NCI-H128 (cell line): Measurements from ENCODE around the gene FRMPD4.
"Not testable (repeated sequence)": the region's sequence is repeated elsewhere in the genome, so short reads cannot be mapped to it uniquely, and the experiment has no call there.

Experiments
- DNase-seq: peaks from one replicate; lab custom pipeline; 2025; ENCODE audit not compliant: unreplicated experiment; lab: John Stamatoyannopoulos, UW

Gene FRMPD4

DNA sequence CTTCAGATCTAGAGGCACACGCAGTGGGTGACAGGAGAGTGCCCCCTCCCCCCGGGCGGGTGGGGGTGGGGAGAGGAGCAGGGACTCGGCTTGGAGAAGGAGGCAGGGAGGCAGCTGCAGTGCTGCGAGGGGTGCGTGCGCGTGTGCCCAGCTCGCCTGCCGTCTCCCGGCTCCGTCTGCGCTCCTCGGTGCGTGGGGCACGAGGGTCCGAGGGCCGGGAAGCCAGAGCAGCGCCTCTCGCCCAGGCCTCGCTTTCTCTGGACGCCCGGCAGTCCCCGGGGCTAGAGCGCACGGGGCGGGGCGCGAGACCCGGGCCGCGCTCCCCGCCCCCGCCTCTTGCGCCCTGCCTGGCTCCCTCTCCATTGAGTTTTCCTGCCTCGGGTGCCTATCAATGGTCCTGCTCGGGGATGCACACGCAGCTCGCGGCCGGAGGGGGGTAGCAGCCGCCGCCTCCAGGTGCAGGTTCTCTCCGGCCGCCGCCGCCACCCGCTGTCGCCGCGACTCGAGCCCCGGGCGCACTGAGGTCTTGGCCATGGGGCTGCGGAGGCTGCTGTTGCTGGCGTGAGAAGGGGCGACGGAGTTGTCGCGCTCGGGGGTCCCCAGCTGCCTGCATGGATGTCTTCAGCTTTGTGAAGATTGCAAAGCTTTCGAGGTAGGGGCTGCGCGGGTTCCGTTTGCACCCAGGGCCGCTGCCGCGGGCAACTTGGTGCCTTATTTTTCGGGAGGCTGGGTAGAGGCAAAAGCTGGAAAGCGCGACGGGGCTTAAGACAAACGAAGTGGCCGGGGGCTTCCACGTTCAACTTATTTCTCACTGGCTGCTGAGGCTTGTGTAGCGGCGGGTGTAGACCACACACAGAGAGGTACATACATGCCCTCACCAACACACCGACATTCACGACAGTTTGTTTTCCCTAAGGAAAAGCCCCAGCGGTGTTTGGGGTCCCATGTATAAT is at the start of gene FRMPD4:
Gene FRMPD4, plus strand, starts transcription at position 113 of the 953 bp plus-strand sequence. Its CDS starts 499 bp downstream, at position 612.
- no peak for DNase-seq

DNA sequence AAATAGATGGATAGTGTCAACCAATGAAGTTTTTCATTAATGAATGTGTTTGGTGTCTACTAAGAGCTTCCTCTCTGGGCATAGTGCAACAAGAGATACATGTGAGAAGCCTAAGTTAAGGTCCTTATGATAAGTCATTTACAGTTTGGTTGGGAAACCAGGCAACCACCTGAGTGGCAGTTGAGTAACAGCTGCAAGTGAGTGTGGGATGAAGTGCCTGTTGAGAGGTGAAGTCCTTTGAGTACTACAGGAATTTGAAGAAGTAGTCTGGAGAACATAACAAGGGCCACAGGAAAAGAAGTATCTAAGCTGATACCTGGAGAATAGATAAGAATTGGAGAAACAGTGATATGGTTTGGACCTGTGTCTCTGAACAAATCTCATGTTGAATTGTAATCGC is 48.5 kb upstream of the FRMPD4 start:
- DNase-seq = no peak

DNA sequence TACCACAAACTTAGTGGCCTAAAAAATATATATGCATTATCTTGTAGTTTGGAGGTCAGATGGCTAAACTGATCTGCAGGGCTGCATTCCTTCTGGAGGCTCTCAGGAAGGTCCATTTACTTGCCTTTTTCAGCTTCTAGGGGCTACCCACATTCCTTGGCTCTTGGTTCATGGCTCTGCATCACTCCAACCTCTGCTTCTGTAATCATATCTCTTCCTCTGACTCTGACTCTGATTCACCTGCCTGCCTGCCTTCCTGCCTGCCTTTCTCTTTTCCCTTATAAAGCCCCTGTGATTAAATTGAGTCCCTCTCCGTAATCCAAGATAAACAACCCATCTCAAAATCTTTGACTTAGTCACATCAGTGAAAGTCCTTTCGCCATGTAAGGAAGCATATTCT is 25.0 kb upstream of the FRMPD4 start:
- DNase-seq = no peak

- DNase-seq = no peak
These were observed 22.9 kb upstream of the FRMPD4 start for GRCh38 chrX:12115377-12115776.

- DNase-seq = no peak
These were observed 20.1 kb upstream of the FRMPD4 start for GRCh38 chrX:12118134-12118533.

GRCh38 chrX:12128017-12128416 is 10.3 kb upstream of the FRMPD4 start:
- DNase-seq = no peak

- DNase-seq = no peak
These were observed 317 bp upstream of the FRMPD4 start for GRCh38 chrX:12137951-12138360.

DNA sequence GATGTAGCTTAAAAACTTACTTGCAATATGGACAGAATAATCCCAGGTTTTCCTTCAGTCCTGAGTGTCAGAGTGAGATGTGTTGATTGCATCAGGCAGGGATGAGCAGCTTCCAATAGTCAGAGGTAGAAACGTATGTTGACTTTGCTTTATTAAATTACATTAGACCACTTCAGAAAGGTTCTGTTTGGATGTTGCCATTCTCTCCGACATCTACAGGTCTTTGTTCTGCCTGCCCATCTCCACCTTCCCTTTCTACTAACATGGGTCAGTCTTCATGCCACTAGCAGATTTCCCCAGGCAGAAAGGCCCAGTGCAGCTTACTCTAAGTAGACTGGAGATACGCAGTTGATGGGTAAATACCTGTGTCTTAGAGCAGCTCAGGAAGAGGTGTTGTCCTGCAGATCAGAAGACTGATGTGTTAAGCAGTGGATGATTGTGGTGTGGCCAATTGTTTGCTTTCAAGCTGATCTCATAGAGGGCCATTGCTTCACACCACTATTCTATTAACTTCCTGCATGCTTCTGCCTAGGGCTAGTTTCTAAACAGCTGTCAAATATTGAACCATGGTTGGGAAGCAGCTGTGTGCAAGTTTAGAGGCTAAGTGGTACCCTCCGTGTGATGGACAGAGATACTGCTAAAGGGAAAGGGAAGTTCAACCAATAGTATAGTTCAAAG is 1.8 kb downstream of the FRMPD4 start:
- no peak for DNase-seq

DNA sequence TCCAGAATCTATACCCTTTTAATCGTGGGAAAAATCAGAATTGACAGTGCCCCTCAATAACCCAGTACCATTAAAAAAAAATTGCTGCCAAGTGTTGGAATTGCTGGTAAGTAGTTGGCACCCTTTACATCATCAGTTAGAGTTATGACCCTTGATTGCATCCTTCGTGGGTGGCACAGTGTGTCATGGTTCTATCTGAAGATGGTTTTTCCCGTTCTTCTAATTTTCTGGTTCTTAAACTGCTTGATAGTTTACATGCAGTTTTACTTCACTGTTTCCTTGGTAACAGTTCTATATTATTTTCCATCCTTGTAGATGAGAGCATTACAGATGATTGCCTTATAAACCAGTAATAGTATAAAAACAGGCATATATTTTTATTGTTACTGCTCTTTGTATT is 3.2 kb downstream of the FRMPD4 start:
- no peak for DNase-seq

DNA sequence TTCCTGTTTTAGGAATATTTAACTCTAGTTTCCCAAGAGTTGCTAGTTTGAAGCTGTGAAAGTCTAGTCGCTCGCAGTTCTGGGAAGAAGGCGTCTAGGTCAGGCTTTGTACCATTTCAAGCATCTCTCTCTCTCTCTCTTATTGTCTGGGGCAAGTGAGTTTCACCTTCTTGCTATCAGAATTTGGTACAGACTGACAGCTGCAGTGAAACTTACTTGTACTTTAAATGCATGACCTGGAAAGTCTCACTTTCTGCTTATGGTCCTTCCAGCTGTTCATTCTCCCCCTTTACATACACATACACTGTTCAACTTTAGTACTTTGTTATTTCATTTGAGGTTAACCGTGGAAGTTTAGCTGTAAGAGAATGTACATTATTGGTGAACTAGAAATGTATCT is 4.4 kb downstream of the FRMPD4 start:
- DNase-seq = no peak

- DNase-seq = no peak
These were observed 7.1 kb downstream of the FRMPD4 start for GRCh38 chrX:12145402-12145801.

DNA sequence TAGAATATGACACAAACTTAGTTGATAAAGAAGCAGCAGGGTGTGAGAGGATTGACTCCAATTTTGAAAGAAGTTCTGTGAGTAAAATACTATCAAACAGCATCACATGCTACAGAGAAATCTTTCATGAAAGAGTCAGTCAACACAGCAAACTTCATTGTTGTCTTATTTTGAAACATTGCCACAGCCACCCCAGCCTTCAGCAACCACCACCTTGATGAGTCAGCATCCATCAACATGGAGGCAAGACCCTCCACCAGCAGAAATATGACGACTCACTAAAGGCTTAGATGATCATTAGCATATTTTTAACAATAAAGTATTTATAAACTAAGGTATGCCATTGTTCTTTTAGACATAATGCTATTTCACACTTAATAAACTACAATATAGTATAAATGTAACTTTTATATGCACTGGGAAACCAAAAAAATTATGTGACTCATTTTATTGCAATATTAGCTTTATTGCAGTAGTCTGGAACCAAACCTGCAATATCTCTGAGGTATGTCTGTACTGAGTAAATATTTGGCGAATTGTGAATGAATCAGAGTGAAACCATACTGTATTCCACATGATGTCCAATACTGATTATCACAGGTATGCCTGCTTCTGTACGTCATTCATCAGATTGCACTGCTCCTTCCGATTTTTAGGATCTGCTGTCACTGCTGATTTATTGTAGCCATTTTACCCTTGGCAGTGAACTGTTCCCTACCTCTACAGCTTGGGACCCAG is 11.6 kb downstream of the FRMPD4 start:
- DNase-seq = no peak

DNA sequence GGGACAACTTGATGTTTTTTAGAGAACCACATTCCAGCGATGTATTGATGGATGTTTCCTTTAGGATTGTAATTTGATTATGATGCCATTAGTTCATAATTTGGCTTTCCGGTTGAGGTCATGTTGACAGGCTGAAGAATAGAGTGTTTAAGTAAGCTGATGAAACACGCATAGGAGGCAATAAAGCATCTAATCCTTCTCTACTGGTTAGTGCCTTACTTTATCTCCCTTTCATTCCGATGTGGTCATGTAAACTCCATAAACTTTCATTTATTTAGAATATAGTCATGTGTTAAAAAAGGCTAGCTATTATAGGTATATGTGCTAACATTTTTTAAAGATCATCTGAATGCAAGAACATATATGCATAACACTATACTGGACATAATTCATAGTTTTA is 15.0 kb downstream of the FRMPD4 start:
- no peak for DNase-seq

DNA sequence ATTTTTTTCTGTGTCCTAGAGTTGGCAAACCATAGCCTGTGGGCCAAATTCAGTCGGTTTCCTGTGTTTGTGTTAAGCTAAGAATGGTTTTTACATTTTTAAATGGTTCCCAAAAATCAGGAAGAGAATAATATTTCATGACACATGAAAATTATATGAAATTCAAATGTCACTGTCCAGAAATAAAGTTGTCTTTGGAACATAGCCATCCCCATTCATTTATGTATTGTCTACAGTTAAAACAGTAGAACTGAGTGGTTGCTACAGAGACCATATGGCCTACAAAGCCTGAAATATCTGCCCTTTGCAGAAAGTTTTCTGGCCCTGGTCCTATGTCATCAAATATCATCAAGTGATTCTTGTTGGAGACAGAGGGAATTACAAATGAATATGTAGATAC is 15.5 kb downstream of the FRMPD4 start:
- DNase-seq = no peak

DNA sequence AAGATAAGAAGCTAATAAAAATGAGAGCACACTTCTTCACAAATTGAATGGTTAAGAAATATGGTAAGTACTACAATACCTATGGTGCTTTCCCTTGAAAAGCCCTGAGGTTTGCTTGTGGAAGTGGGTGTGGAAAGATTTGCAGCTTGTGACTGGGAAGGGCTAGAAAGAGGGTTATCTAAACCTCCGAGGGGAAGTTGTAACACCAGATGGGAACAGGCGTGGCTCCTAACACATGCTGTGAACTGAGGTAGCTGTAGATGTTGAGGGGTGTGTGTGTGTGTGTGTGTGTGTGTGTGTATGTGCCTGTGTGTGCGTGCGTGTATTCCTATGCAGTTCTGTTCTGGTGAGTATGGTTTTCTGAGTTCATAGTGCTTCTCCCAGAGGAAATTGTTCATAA is 21.5 kb downstream of the FRMPD4 start:
- no peak for DNase-seq

- DNase-seq = no peak
These were observed 24.1 kb downstream of the FRMPD4 start for GRCh38 chrX:12162420-12162819.

GRCh38 chrX:12164180-12164579 is 25.9 kb downstream of the FRMPD4 start:
- not testable (repeated sequence) for DNase-seq

- DNase-seq = no peak
These were observed 32.5 kb downstream of the FRMPD4 start for GRCh38 chrX:12170755-12171154.

DNA sequence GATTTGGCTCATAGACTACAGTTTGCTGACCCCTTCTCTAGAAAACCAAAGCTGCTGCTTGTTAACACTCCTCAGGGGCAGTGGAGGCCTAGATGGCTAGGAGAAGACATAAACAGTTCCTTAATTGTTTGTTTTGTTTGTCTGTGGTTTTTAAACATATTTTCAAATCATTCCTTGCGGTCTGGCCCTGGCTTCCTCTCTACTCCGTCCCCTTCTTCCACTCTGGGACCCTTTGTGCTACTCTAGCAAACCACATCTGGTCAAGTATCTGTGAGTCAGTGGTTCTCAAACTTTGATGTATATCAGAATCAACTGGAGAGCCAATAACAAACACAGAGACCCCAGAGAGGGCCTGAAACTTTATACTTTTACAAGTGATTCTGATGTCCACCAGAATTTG is 36.1 kb downstream of the FRMPD4 start:
- DNase-seq = no peak

DNA sequence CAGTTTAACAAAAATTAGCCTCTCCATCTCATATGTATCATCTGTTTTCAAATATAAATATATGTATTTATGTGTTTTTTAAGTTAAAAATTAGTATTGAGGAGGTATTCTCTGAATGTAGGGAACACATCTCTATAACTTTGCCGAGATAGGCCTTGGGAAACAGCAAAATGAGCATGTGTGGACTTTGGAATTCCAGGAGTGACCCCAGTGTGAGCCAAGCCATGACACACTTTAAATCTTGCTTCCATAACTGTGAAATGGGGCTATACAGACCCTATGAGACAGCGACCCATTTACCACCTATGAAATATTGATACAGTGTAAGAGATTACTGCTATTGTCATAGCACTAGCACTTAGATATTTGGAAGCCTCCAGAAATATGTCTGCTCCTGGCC is 58.8 kb downstream of the FRMPD4 start:
- DNase-seq = no peak

DNA sequence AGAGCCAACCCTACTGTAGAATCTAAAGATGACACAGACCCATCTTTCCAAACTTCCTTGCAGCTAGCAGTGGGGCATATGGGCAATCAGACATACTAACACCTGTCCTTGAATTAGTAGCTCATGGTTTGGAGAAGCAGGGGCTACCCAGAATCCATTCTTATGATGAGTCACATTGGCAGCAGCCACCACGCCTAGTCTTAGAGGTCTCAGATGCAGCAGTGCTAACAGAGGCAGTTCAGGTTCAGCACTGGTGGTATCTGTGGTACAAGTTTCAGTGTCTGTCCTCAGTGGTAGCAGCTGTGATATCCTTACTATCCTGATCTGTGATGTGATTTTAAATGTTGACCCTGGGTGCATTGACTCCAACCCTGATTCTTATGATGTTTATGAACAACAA is 68.1 kb downstream of the FRMPD4 start:
- no peak for DNase-seq
